Measurements from ENCODE around the gene RNF213. TPM values are rescaled to one million over a fixed set of nuclear protein-coding genes. Genes with fewer than 3 reads are reported as not detected.
A peak's percentile ranks its signal among the peaks of the same experiment; 100 is the strongest.

RNF213 gene
- total RNA-seq, 1 experiment from 2014 or later, result 44.5 TPM

- TF ChIP-seq REST (IDR thresholded peaks at IDR 0.05; ENCODE audit: low read depth) (no peak), CBX3 (IDR thresholded peaks at IDR 0.05; ENCODE audit: low read depth) (no peak), YY1 (IDR thresholded peaks at IDR 0.05; ENCODE audit: extremely low read depth, insufficient replicate concordance, low read depth, low read length) (no peak), ATF3 (IDR thresholded peaks at IDR 0.05) (no peak)
These were observed 42.8 kb upstream of the RNF213 start (continued) for GRCh38 chr17:80217703-80218362.

DNA sequence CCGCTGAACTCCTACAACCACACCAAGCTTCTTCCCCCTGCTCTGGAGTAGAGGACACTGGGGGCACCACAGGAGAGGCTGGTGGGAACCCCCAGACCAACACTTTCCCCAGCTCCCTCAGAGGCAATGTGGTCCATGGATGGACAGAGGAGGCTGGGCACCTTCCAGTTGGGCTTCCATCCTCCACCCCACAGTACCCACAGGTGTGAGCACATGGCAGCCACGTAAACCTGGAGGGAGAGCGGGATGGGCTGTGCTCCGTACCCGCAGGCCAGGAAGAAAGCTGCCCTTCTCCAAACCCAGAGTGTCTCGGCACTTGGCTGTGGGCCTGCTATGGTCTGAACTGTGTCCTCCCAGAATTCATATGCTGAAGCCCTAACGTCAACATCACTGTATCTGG is 42.3 kb upstream of the RNF213 start:
- ChIA-PET RAD21 (ENCODE audit: low non-redundant PET in 1 of 2, low total read pairs in 2 of 2, uncharacterized antibody in 2 of 2, unreplicated experiment in 2 of 2) (no interaction called here), POLR2A (interaction anchor here (0.7 kb wide), 1 partner anchor 1996 kb away, joined by 3 read pairs; no protein-coding TSS in a partner anchor), CTCF (no interaction called here)
- Histone ChIP-seq H3K9me3 (ENCODE audit: control insufficient read depth in 1 of 2, insufficient read depth in 1 of 2, low read depth in 1 of 2, low read length in 2 of 2) (no peaks in the 10 kb centered on the region), H4K20me1 (ENCODE audit: insufficient read depth) (no peaks in the 10 kb centered on the region), H3K27me3 (ENCODE audit: insufficient read depth, low read length) (no peaks in the 10 kb centered on the region), H3K9me2 (ENCODE audit: insufficient read depth) (no peaks in the 10 kb centered on the region), H3K4me2 (ENCODE audit: low read length) (peak overlapping the region; percentile 98; the same call in 1 of the 2 replicates), H3K4me1 (ENCODE audit: control insufficient read depth in 1 of 2, insufficient read depth in 2 of 2, low read length in 2 of 2) (peaks cover 8 to 15% of the 10 kb centered on the region in 2 experiments; a peak in 3 of 4 replicates), H3K27ac (ENCODE audit: low read depth, low read length) (no peak overlapping the region; the same call in 1 of the 2 replicates), H2AFZ (ENCODE audit: low read depth, low read length, poor library complexity, severe bottlenecking) (no peak overlapping the region), H3K9ac (ENCODE audit: low read length) (no peak overlapping the region), H3K79me2 (ENCODE audit: insufficient read depth, low read length) (peaks cover 17% of the 10 kb centered on the region), H3K36me3 (ENCODE audit: control insufficient read depth in 1 of 2, insufficient read depth in 2 of 2, low read length in 2 of 2) (peaks cover 3 to 16% of the 10 kb centered on the region in 2 experiments; a peak in 2 of 4 replicates), H3K4me3 (replicated peaks in 1 of 2; ENCODE audit: low read depth in 1 of 2, low read length in 2 of 2) (no peak overlapping the region)
- BruUV-seq (replicated peaks), result no TSS peak
- DNase-seq (ENCODE audit: low read depth, low spot score) (no peak), ATAC-seq (no peak)
- intact Hi-C loops (cut with micrococcal nuclease), result no loop called here
- TF ChIP-seq EZH2 (IDR thresholded peaks at IDR 0.05) (no peak), JUND (IDR thresholded peaks at IDR 0.05) (no peak), SRF (IDR thresholded peaks at IDR 0.05; ENCODE audit: low read depth) (no peak), YY1 (IDR thresholded peaks at IDR 0.05; ENCODE audit: extremely low read depth, insufficient replicate concordance, low read depth, low read length) (no peak), TCF7L2 (IDR thresholded peaks at IDR 0.05; ENCODE audit: borderline replicate concordance, extremely low read depth, insufficient read depth, insufficient read length) (no peak), POLR2A (IDR thresholded peaks at IDR 0.05; ENCODE audit: borderline replicate concordance, extremely low read depth, insufficient read depth, insufficient read length) (no peak), REST (IDR thresholded peaks at IDR 0.05; ENCODE audit: low read depth) (no peak), ELF1 (IDR thresholded peaks at IDR 0.05; ENCODE audit: borderline replicate concordance, low read depth) (no peak), CTCF (IDR thresholded peaks at IDR 0.05 in 2 of 3, conservative IDR thresholded peaks at IDR 0.05 in 1 of 3; ENCODE audit: borderline replicate concordance in 1 of 3, insufficient read depth in 1 of 3, low read depth in 2 of 3, low read length in 2 of 3) (no peak), EZH2phosphoT487 (IDR thresholded peaks at IDR 0.05; ENCODE audit: borderline replicate concordance) (no peak), CEBPB (IDR thresholded peaks at IDR 0.05; ENCODE audit: low read depth) (no peak), SIN3A (IDR thresholded peaks at IDR 0.05; ENCODE audit: low read depth) (no peak), ZNF274 (IDR thresholded peaks at IDR 0.05; ENCODE audit: low read depth, low read length) (no peak)
